ENCODE data around the gene ZSWIM3.
"Not testable (repeated sequence)": the region's sequence is repeated elsewhere in the genome, so short reads cannot be mapped to it uniquely, and the experiment has no call there.

The ZSWIM3 gene

GRCh38 chr20:45857114-45857881 lies at the start of gene ZSWIM3, which contains the start of gene ACOT8:
TSS of gene ZSWIM3 (plus strand) at chr20:45857614. CDS start at chr20:45857826, 212 bp downstream.
TSS of gene ACOT8 (minus strand) at chr20:45857392. CDS start at chr20:45857315, 77 bp downstream.
- peak; percentile 72 for DNase-seq (ENCODE audit: low read depth)

GRCh38 chr20:45810191-45810970 lies 47.0 kb upstream of the ZSWIM3 start:
- no peak for DNase-seq (ENCODE audit: low read depth)

GRCh38 chr20:45812157-45813005 lies 45.0 kb upstream of the ZSWIM3 start, which contains the start of gene UBE2C:
TSS of gene UBE2C (plus strand) at chr20:45812644. CDS start at chr20:45812696, 52 bp downstream.
- peak; percentile 82 for DNase-seq (ENCODE audit: low read depth)

GRCh38 chr20:45813006-45813340 lies 44.4 kb upstream of the ZSWIM3 start:
- no peak for DNase-seq (ENCODE audit: low read depth)

GRCh38 chr20:45813489-45813888 lies 43.9 kb upstream of the ZSWIM3 start:
- DNase-seq (ENCODE audit: low read depth), result no peak

- DNase-seq (ENCODE audit: low read depth), result no peak
Observed at GRCh38 chr20:45814314-45814713, 43.1 kb upstream of the ZSWIM3 start.

GRCh38 chr20:45816951-45817350 lies 40.5 kb upstream of the ZSWIM3 start:
- no peak for DNase-seq (ENCODE audit: low read depth)

- DNase-seq (ENCODE audit: low read depth), result no peak
Observed at GRCh38 chr20:45817376-45818194, 39.8 kb upstream of the ZSWIM3 start.

- DNase-seq (ENCODE audit: low read depth), result no peak
Observed at GRCh38 chr20:45818239-45818638, 39.2 kb upstream of the ZSWIM3 start.

GRCh38 chr20:45819466-45819865 lies 37.9 kb upstream of the ZSWIM3 start:
- DNase-seq (ENCODE audit: low read depth), result no peak

GRCh38 chr20:45821947-45822346 lies 35.5 kb upstream of the ZSWIM3 start:
- DNase-seq (ENCODE audit: low read depth), result no peak

GRCh38 chr20:45822857-45823256 lies 34.6 kb upstream of the ZSWIM3 start:
- DNase-seq (ENCODE audit: low read depth), result no peak

- peak; percentile 18 for DNase-seq (ENCODE audit: low read depth)
Observed at GRCh38 chr20:45823949-45824835, 33.2 kb upstream of the ZSWIM3 start.

GRCh38 chr20:45826381-45827019 lies 30.9 kb upstream of the ZSWIM3 start:
- DNase-seq (ENCODE audit: low read depth), result no peak

- no peak for DNase-seq (ENCODE audit: low read depth)
Observed at GRCh38 chr20:45827030-45827652, 30.3 kb upstream of the ZSWIM3 start, which contains the start of gene TNNC2. TSS of gene TNNC2 (minus strand) at chr20:45827312. CDS start at chr20:45827248, 64 bp downstream.

- no peak for DNase-seq (ENCODE audit: low read depth)
Observed at GRCh38 chr20:45827712-45828111, 29.7 kb upstream of the ZSWIM3 start.

GRCh38 chr20:45828589-45828988 lies 28.8 kb upstream of the ZSWIM3 start:
- DNase-seq (ENCODE audit: low read depth), result no peak

- DNase-seq (ENCODE audit: low read depth), result not testable (repeated sequence)
Observed at GRCh38 chr20:45829673-45830106, 27.7 kb upstream of the ZSWIM3 start.

- no peak for DNase-seq (ENCODE audit: low read depth)
Observed at GRCh38 chr20:45832619-45833018, 24.8 kb upstream of the ZSWIM3 start.
